ENCODE results near the gene TMEM45A.
"Not testable (repeated sequence)": the region's sequence is repeated elsewhere in the genome, so short reads cannot be mapped to it uniquely, and the experiment has no call there.

Gene TMEM45A, protein sequence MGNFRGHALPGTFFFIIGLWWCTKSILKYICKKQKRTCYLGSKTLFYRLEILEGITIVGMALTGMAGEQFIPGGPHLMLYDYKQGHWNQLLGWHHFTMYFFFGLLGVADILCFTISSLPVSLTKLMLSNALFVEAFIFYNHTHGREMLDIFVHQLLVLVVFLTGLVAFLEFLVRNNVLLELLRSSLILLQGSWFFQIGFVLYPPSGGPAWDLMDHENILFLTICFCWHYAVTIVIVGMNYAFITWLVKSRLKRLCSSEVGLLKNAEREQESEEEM

DNA sequence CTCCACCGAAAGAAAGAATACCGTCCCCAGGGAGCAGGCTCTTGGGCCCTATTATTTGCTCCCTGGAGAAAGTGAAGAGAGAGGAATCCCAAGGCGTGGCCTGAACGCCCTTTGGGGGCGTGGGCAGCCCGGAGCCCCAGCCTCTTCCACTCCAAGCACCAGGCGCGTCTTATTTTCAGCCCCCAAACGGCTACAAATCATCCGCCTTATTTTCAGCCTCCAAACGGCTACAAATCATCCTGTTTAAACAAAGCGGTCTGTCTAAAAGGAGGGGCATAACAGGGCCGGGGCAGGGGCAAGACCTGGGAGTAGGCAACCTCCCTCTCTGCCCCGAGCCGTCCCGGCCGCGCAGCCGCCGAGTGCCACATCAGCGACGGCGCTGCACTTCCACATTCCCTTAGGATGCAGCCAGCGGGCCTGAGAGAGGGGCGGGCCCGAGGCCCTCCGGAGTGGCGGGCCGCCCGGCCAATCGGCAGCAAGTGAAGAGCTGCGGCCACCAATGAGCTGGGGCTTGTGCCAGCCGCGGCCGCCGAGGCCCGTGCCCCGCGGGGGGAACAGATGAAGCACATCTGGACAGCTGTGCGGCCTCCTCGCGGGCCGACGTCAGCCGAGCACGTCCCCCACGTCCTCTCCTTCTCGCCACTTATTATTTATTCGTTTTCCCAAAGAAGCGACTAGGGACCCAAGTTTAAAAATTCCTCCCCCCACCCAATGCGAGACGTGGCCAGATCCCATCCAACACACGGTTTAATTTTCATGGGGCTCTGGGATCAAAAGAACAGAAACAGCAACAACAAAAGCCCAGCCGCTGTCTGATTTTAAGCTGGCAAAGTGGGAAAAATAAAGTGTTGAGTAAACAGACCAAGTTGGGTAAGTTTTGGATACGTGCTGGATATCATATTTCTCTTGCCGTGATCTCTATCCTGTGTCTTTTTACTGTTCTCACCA is at the start of gene TMEM45A:
TMEM45A (plus strand) TSS at position 561 of the 948 bp plus-strand sequence. CDS start 62,593 bp downstream, outside the sequence.
- H3K27ac Mint-ChIP-seq = peak within 1 kb of the TSS; percentile 73
- TF ChIP-seq CTCF (IDR thresholded peaks at IDR 0.05) = no peak

GRCh38 chr3:100443690-100444089 is 48.7 kb upstream of the TMEM45A start:
- no peaks in the 10 kb centered on the region for H3K4me1 Mint-ChIP-seq
- H3K27me3 Mint-ChIP-seq (ENCODE audit: low read depth, poor library complexity) = no peaks in the 10 kb centered on the region
- H3K36me3 Mint-ChIP-seq (ENCODE audit: low read depth) = peaks cover 60% of the 10 kb centered on the region
- DNase-seq = no peak
- no peak for TF ChIP-seq CTCF (IDR thresholded peaks at IDR 0.05)
- no peak overlapping the region for H3K4me3 Mint-ChIP-seq
- no peak overlapping the region for H3K27ac Mint-ChIP-seq
- H3K9me3 Mint-ChIP-seq = peaks cover 69% of the 10 kb centered on the region

More for the DNA sequence above, at the start of gene TMEM45A:
- Mint-ChIP-seq H3K4me3 (peak within 1 kb of the TSS; percentile 94), H3K36me3 (ENCODE audit: low read depth) (peaks cover 6% of the 10 kb centered on the region), H3K4me1 (peaks cover 17% of the 10 kb centered on the region), H3K9me3 (peaks cover 10% of the 10 kb centered on the region), H3K27me3 (ENCODE audit: low read depth, poor library complexity) (peaks cover 31% of the 10 kb centered on the region)
- peak; percentile 96 for DNase-seq

GRCh38 chr3:100447067-100447466 is 45.4 kb upstream of the TMEM45A start:
- Mint-ChIP-seq H3K36me3 (ENCODE audit: low read depth) (peaks cover 58% of the 10 kb centered on the region), H3K9me3 (peaks cover 61% of the 10 kb centered on the region)
- DNase-seq; H3K27me3 Mint-ChIP-seq (ENCODE audit: low read depth, poor library complexity); H3K4me3 Mint-ChIP-seq; H3K4me1 Mint-ChIP-seq; H3K27ac Mint-ChIP-seq: not testable (repeated sequence)

- no peaks in the 10 kb centered on the region for H3K4me1 Mint-ChIP-seq
- H3K36me3 Mint-ChIP-seq (ENCODE audit: low read depth) = peaks cover 56% of the 10 kb centered on the region
- H3K9me3 Mint-ChIP-seq = peaks cover 51% of the 10 kb centered on the region
- no peak overlapping the region for H3K4me3 Mint-ChIP-seq
- no peak overlapping the region for H3K27ac Mint-ChIP-seq
- H3K27me3 Mint-ChIP-seq (ENCODE audit: low read depth, poor library complexity) = no peaks in the 10 kb centered on the region
- no peak for TF ChIP-seq CTCF (IDR thresholded peaks at IDR 0.05)
- no peak for DNase-seq
Observed at GRCh38 chr3:100448079-100448478, 44.3 kb upstream of the TMEM45A start.

DNA sequence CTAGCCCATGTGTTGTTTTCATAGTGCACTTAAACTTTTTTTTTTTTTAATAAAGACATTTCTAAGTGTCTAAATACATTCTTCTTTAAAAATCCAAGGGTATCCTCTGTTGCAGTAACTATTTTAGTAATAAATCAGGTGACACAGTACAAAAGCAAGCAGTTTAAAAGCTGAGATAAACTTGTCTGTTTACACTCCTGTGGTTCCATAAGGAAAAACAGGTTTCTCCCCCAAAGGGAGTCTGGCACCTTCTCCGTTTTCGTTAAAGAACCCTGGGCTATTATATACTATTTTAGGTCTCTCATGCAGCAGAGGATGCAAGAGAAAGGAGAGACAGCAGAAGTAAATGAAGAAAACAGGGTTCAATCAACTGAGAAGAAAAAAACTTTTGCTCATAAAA is 43.2 kb upstream of the TMEM45A start:
- Mint-ChIP-seq H3K4me3 (no peak overlapping the region), H3K9me3 (peaks cover 39% of the 10 kb centered on the region), H3K36me3 (ENCODE audit: low read depth) (peaks cover 51% of the 10 kb centered on the region), H3K27me3 (ENCODE audit: low read depth, poor library complexity) (no peaks in the 10 kb centered on the region), H3K4me1 (no peaks in the 10 kb centered on the region), H3K27ac (no peak overlapping the region)
- no peak for DNase-seq
- TF ChIP-seq CTCF (IDR thresholded peaks at IDR 0.05) = no peak

- no peaks in the 10 kb centered on the region for H3K9me3 Mint-ChIP-seq
Observed at GRCh38 chr3:100454677-100455076, 37.7 kb upstream of the TMEM45A start.

More at GRCh38 chr3:100454677-100455076, 37.7 kb upstream of the TMEM45A start:
- no peak for DNase-seq
- Mint-ChIP-seq H3K27me3 (ENCODE audit: low read depth, poor library complexity) (no peaks in the 10 kb centered on the region), H3K4me1 (peaks cover 5% of the 10 kb centered on the region), H3K4me3 (no peak overlapping the region), H3K36me3 (ENCODE audit: low read depth) (peaks cover 45% of the 10 kb centered on the region), H3K27ac (no peak overlapping the region)
- TF ChIP-seq CTCF (IDR thresholded peaks at IDR 0.05) = no peak
